Stomach smooth muscle (tissue), 2 donors: ENCODE results near the gene TMEM192.
"Not testable (repeated sequence)": the region's sequence is repeated elsewhere in the genome, so short reads cannot be mapped to it uniquely, and the experiment has no call there.

Experiments
- H3K27ac ChIP-seq: one replicate; pipeline ENCODE4 v1.7.0; 2013; ENCODE audit warnings: mild to moderate bottlenecking, low read length, inconsistent platforms
- H3K27me3 ChIP-seq, 2 donors: one replicate each; pipeline ENCODE4 v1.7.0; 2013; ENCODE audit warnings: low read length in 2 of 2; ENCODE audit not compliant: insufficient read depth in 2 of 2, control insufficient read depth in 1 of 2
- H3K36me3 ChIP-seq, 2 donors: one replicate each; pipeline ENCODE4 v1.7.0; 2013; ENCODE audit warnings: low read length in 2 of 2; ENCODE audit not compliant: control insufficient read depth in 2 of 2, insufficient read depth in 2 of 2
- H3K4me1 ChIP-seq: one replicate; pipeline ENCODE4 v1.7.0; 2013; ENCODE audit warnings: low read length; ENCODE audit not compliant: control insufficient read depth, insufficient read depth
- H3K4me3 ChIP-seq, 2 donors: one replicate each; pipeline ENCODE4 v1.7.0; 2013; ENCODE audit warnings: low read length in 2 of 2
- H3K9ac ChIP-seq, 2 donors: one replicate each; pipeline ENCODE4 v1.7.0; 2013; ENCODE audit warnings: low read length in 2 of 2, mild to moderate bottlenecking in 1 of 2
- H3K9me3 ChIP-seq, 2 donors: one replicate each; pipeline ENCODE4 v1.7.0; 2013; ENCODE audit warnings: low read length in 2 of 2; ENCODE audit not compliant: control insufficient read depth in 2 of 2
- donor health status: healthy.
- donor health status: Pancreatic carcinoma.

Gene TMEM192

GRCh38 chr4:165058666-165059065, 54.0 kb downstream of the TMEM192 start:
- H3K9me3 ChIP-seq: no peaks in the 10 kb centered on the region
- H3K4me1 ChIP-seq: no peaks in the 10 kb centered on the region
- no peaks in the 10 kb centered on the region for H3K27me3 ChIP-seq
- no peaks in the 10 kb centered on the region for H3K36me3 ChIP-seq
- H3K9ac ChIP-seq: no peak overlapping the region
- H3K4me3 ChIP-seq: no peak overlapping the region
- H3K27ac ChIP-seq: no peak overlapping the region

- Histone ChIP-seq H3K9me3 (no peaks in the 10 kb centered on the region), H3K27ac (no peak overlapping the region), H3K4me3 (no peak overlapping the region), H3K4me1 (no peaks in the 10 kb centered on the region), H3K27me3 (no peaks in the 10 kb centered on the region), H3K9ac (no peak overlapping the region), H3K36me3 (no peaks in the 10 kb centered on the region)
Measured at GRCh38 chr4:165055601-165056000, 57.1 kb downstream of the TMEM192 start.

GRCh38 chr4:165053645-165054044, 59.0 kb downstream of the TMEM192 start, which contains the start of gene TRIM75:
TSS of gene TRIM75 (plus strand) at chr4:165053866. CDS start at chr4:165059148, 5,282 bp downstream.
- H3K27me3 ChIP-seq: no peaks in the 10 kb centered on the region
- no peaks in the 10 kb centered on the region for H3K4me1 ChIP-seq
- no peak within 1 kb of the TSS for H3K9ac ChIP-seq
- H3K27ac ChIP-seq: no peak within 1 kb of the TSS
- no peak within 1 kb of the TSS for H3K4me3 ChIP-seq
- no peaks in the 10 kb centered on the region for H3K36me3 ChIP-seq
- H3K9me3 ChIP-seq: no peaks in the 10 kb centered on the region

- Histone ChIP-seq H3K9ac (no peak overlapping the region), H3K9me3 (no peaks in the 10 kb centered on the region), H3K4me3 (no peak overlapping the region), H3K27ac (no peak overlapping the region), H3K27me3 (no peaks in the 10 kb centered on the region), H3K36me3 (no peaks in the 10 kb centered on the region), H3K4me1 (no peaks in the 10 kb centered on the region)
Measured at GRCh38 chr4:165052627-165053026, 60.0 kb downstream of the TMEM192 start.

GRCh38 chr4:165048170-165048569, 64.5 kb downstream of the TMEM192 start:
- H3K27ac ChIP-seq: no peak overlapping the region
- no peaks in the 10 kb centered on the region for H3K36me3 ChIP-seq
- no peaks in the 10 kb centered on the region for H3K9me3 ChIP-seq
- H3K9ac ChIP-seq: no peak overlapping the region
- no peak overlapping the region for H3K4me3 ChIP-seq
- no peaks in the 10 kb centered on the region for H3K4me1 ChIP-seq
- no peaks in the 10 kb centered on the region for H3K27me3 ChIP-seq

- Histone ChIP-seq H3K9me3 (peaks cover 0 to 3% of the 10 kb centered on the region in 2 donors), H3K4me1 (no peaks in the 10 kb centered on the region), H3K27me3 (no peaks in the 10 kb centered on the region), H3K36me3 (no peaks in the 10 kb centered on the region), H3K4me3 (no peak within 1 kb of the TSS), H3K27ac (no peak within 1 kb of the TSS), H3K9ac (no peak within 1 kb of the TSS)
Measured at GRCh38 chr4:165031436-165032211, 81.0 kb downstream of the TMEM192 start, which contains the start of gene TRIM60. TSS of gene TRIM60 (plus strand) at chr4:165031999. CDS start at chr4:165040073, 8,074 bp downstream.

- Histone ChIP-seq H3K9ac (no peak overlapping the region), H3K9me3 (peaks cover 0 to 3% of the 10 kb centered on the region in 2 donors), H3K4me3 (no peak overlapping the region), H3K36me3 (no peaks in the 10 kb centered on the region), H3K27me3 (no peaks in the 10 kb centered on the region), H3K27ac (no peak overlapping the region), H3K4me1 (no peaks in the 10 kb centered on the region)
Measured at GRCh38 chr4:165027762-165028402, 84.8 kb downstream of the TMEM192 start.

GRCh38 chr4:165025782-165026181, 86.9 kb downstream of the TMEM192 start:
- H3K36me3 ChIP-seq, H3K4me1 ChIP-seq, H3K4me3 ChIP-seq, H3K9me3 ChIP-seq, H3K27me3 ChIP-seq, H3K9ac ChIP-seq, H3K27ac ChIP-seq: not testable (repeated sequence)
